Limb (tissue), 2 donors: ENCODE measurements around the gene S100A1.

Experiments used
- DNase-seq, 2 donors: peaks; one replicate each; pipeline ENCODE4 v3.0.0-alpha.2; 2016; ENCODE audit errors: extremely low spot score in 2 of 2

The S100A1 gene

DNA sequence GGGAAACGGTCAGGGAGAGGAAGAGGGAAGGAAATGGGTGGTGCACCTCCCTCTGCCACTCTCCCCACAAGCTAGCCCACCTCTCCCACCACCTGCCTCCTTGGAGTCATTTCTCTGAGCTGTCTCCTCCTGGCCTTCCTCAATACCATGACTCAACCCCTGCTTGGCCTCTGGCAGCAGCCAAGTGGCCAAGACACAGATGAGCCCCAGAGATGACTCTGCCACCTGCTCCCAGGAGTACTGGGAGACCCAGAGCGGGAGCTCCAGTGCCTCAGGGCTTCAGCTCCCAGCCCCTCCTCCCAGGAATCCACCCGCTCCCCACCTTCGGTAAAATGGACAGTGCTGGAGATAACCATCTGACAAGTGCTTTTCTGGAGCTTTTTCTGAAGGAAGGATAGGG lies 17.9 kb upstream of the S100A1 start:
- no peak for DNase-seq

DNA sequence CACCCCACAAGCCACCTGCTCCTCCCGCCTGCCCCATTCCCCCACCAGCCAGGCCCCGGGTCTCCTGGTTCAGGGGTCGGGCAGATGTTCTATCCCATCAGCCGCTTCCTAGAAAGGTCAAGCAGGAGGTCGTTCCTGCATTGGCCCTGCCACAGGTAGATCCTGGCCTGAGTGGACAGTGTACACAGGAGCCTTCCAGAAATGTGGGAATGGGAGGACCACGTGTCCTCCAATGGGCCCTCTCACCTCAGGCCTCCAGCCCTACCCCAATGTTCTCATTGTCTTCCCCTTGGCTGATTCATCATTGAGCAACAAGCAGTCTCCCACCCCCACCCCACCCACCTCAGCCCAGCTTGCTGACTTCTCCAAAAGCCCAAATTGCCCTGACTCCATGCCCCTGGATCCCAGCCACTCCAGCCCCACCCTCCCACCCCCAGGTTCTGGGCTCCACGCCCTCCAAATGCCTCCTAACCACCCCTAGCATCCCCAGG lies 17.4 kb upstream of the S100A1 start:
- DNase-seq: no peak

DNA sequence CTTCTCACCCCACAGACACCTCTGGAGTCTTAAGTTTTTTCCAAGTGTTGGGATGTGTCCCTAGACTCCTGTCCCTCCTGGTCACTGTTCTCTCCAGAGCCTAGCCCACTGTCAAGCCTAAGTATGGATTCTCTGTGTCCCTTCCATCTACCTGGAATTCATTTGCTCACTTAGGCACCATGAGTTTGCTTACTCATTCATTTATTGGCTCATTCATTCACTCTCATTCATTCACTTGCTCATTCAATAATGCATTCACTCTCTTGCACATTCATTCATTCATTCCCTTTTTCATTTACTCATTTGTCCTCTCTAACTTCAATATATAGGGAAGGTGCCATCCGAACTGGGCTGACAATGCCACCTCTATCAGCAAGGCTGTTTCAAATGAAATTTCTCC lies 16.9 kb upstream of the S100A1 start:
- no peak for DNase-seq

DNA sequence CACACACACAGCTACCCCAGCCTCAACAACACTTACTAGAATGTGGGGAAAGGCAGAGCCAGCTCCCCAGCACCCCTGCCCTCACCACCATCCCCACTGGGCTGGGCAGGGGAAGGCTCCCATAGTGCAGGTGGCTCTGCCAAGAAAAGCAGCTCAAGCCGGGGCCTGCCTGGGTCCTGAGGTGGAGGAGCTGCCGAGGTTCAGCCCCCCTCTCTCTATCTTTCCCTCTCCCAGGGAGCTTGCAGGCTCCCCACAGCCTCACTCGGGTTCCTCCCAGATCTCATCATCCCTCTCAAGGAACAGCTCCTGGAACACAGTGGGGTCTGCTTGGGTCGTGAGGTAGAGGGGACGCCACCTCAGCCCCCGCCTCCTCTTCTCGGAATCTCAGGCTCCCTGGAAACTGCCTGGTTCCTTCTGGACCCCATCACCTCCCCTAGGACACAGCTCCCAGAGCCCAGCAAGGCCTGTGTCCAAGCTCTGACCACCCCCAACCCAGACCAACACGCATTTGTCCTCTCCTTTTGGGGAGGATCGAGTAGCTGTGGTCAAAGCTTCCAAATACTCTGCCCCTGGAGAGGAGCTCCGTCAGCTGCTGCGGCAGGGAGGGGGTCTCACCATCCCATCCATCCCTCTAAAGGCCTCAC lies 16.0 kb upstream of the S100A1 start:
- DNase-seq: no peak

DNA sequence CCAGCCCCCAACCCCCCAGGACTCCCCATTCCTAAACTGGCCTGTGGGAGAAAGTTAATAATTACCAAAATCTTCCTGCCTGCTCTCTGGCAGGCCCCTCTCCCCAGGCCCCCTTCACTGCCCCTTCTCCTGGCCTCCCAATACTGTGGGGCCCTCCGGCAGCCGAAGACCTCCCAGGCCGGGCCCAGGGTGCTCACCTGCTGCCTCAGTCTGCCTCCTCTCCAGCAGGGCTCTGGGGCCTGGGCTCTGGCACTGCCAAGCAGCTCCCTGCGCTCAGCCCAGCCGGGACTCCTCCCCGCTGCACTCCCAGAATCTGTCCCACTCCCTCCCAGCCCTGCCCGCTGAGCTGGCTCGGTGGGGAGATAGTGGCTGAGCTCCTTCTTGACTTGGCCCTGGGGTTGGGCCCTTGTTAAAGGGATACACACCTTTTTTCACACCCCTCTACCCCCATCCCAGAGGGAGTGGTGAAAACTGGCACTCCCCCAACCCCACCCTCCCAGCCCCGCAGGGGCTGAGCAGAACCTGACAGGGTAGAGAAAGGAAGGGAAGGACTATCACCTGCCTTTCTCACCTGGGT lies 15.4 kb upstream of the S100A1 start, which contains the start of gene S100A16:
TSS of gene S100A16 (minus strand) at position 383 of the 577 bp plus-strand sequence. CDS start 4,986 bp downstream, outside the sequence.
- DNase-seq: peak in 1 of 2 donors; percentile 22

DNA sequence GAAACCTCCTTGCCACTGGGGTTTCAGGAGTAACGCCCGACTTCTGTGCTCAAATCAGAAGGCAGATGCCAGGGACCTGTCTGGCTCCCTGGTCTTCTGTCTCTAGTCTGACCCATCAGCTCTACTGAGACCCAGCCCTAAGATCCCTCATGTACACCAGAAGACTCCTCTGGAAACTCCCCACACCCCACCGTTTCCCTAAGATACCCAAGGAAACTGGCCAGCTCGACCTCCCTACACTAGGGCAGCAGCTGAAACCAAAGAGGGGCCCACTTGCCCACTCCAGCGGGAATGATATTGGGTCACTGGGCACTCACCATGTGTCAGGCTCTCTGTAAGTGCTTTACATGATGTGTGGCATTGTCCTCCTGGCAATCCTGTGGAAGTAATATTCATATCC lies 14.8 kb upstream of the S100A1 start:
- no peak for DNase-seq

DNA sequence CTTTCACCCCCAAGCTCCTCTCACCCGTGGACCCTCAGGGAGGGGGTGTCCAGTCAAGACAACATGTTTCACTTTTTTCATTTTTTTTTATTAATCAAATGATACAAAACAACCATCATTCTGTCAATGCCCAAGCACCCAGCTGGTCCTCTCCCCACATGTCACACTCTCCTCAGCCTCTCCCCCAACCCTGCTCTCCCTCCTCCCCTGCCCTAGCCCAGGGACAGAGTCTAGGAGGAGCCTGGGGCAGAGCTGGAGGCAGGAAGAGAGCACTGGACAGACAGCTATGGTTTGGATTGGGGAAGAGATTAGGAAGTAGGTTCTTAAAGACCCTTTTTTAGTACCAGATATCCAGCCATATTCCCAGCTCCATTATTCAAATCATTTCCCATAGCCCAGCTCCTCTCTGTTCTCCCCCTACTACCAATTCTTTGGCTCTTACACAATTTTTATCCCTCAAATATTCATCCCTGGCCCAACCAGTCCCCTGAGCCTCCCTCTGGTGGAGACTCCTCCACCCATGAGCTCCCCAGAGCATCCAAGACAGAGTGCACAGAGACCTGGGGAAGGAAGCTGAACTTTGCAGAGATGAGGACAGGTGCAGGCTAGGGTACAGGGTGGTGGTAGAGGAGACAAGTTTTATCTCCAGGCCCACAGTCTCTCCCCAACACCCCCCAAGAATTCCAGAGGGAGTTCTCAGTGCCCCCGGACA lies 13.9 kb upstream of the S100A1 start:
- no peak for DNase-seq

DNA sequence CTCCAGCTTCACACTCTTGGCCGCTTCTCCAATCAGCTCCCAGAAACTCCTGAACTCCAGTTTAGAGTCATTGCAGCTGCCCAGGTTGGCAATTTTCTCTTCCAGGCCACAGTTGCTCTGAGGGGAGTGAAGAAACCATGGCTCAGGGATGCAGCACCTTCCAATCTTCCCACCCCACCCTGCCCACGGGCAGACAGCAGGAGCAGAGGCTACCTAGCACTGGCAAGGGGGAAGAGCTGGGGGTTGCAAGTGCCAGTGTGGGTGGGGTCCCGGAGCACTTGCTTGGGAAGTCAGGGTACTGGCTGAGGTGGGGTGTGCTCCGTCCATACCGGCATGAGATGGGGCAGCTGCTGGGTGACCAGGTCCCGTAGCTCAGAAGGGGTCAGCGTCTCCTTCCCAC lies 13.3 kb upstream of the S100A1 start:
- no peak for DNase-seq

DNA sequence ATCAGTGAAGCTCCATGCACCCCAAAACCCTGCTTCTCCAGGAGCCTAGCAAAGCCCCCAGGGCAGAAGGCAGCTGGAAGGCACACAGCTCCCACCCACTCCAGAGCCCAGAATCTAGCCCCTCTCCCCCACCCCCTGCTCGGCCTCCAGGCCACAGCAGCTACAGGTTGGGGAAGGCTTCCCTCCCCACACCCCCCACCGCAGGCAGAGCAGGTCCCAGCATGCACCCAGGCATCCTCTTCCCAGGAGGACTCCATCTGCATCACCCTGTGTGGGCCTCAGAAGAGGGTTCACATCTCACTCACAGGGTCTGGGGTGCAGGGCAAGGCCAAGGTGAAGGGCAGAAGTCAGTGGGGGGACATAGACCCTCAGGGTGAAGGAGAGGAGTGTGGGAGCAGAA lies 12.8 kb upstream of the S100A1 start:
- DNase-seq: no peak

DNA sequence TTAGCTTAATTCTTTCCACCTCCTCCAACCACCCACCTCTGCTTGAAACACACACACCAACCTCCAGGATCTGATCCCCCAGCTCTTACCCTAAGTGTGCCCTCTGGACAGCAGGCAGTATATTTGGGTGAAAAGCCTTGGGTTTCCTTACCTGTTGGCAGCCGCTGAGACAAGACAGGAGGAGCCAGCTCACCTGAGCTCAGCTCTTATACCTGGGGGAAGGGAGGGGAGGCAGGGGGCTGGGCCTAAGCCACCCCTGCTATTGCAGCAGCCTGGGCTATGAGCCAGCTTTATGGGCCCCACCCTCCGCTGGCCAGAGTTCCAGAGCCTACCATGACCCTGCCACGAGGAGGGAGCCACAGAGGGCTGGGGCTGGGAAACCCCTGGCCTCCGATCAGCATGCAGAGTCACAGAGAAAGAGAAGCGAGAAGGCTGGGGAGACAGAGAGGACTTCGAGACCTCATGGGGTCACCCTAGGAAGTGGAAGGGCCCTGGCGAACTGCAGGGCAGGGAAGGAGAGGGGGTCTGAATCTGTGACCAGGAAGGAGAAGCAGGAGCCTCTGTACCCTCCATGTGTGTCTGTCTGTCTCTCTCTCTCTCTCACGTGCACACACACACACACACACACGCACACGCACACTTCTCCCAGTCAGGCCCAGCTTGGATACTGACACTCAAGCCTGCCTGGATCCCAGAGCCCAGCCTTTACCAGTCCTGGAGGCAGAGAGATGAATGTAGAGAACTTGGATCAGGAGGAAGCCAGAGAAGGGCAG lies 11.9 kb upstream of the S100A1 start, which contains the start of gene S100A14:
TSS of gene S100A14 (minus strand) at position 182 of the 773 bp plus-strand sequence. CDS start 467 bp downstream, outside the sequence.
- DNase-seq: no peak

DNA sequence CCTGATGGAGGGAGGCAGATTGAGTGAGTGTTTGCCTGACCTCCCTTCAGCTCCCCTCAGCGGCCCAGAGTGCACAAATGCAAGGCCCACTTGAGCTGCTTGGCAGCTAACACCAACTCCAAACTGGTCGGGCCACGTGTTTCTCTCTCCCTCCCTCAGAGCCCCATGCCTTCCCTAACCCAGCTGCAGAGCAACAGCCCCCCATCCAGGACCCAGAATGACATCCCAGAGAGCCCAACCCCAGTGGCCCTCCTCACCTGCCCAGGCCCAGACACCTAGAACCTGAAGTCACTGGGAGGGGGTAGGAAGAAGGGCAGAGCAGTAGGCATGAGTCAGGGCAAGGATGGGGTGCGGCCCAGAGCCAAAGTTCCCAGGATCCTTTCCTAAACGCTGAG lies 11.3 kb upstream of the S100A1 start:
- no peak for DNase-seq

DNA sequence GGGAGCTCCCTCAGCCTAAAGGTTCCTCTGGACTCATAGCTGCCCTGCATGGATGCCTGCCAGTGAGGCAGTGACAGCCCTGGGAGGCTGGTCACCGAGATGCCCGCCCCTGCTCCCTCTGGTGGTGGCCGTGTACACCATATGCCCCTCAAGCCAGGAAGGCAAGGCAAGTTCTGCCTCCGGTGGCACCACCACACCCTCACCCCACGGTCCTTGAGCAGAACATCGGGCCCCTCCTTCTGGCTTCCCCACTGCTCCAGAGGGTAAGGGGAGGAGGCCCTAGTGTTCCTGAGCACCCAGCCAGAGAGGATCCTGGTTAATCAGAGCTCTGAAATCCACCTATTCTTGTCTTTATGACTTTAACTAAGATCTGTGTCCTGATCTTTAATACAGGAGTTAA lies 10.6 kb upstream of the S100A1 start:
- DNase-seq: peak in 1 of 2 donors; percentile 79

DNA sequence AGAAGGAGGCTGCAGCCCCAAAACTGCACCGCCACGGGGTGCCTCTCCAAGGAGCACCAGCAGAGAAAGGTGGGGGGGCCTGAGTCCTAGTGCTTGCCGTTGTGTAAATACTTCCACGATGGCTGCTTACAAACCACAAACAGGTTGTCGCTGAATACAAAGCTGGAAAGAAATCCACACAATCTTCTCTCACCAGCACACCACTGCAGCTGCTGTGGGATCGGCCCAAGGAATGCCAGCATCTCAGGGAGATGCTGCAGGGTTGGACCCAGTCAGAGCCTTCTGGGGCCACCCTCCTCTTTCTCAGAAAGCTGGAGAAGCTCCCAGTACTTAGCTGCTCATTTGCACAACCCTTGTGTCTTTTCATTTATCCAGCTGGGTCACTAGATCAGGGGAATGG lies 9.1 kb upstream of the S100A1 start:
- no peak for DNase-seq

DNA sequence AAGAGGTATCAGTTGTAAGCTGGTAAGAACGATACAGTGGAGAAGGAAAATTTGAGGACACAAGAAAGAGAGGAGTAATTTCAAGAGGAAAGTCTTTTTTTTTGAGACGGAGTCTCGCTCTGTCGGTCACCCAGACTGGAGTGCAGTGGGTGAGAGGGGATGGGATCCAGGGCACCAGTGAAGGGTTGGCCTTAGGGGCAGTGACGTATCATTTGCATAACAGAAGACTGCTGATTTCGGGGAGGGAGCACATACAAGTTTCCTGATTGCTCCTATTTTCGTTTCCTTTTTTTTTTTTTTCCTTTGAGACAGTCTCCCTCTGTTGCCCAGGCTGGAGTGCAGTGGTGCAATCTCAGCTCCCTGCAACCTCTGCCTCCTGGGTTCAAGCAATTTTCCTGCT lies 5.1 kb upstream of the S100A1 start:
- DNase-seq: no peak

DNA sequence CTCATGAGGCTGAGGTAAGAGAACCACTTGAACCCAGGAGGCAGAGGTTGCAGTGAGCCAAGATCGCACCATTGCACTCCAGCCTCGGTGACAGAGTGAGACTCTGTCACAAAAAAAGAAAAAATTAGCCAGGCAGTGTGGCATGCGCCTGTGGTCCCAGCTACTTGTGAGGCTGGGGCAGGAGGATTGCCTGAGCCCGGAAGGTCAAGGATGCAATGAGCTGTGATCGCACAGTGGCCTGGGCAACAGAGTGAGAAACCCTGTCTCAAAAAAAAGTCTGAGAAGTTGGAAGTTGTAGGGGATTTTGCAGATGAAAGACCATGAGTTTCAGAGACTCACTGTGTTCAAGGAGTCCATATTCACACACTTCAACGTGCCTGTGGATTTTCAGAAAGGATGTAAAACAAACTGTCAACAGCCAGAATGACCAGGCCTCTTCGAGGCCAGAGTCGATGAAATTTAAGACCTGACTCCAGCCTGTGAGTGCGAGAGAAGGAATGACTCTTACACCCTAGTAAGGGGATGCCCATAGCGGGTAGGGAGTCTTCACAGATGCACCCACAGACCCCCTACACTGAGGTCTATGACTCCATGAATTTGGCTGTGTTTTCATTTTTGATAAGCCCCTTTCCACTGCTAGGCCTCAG lies 3.1 kb upstream of the S100A1 start:
- no peak for DNase-seq

DNA sequence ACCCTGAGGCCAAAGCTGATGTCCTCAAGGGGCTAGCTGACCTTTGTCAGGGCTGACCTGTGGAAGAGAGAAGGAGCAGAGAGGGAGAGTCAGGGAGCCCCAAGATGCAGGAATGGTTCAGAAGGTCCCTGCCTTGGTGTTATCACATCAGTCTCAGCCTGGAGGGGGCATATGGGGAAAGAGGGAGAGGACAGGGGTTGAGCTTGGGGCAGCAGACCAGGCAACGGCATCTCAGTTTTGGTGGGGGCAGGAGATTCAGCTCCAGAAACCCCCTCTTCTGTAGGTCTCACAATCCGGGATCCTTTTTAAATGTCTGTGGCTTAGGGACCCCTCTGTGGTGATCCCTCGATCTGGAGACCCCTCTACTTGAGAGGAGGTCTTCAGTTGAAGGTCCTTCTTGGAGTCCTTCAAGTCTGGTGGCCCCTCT lies 1.7 kb upstream of the S100A1 start:
- DNase-seq: no peak

DNA sequence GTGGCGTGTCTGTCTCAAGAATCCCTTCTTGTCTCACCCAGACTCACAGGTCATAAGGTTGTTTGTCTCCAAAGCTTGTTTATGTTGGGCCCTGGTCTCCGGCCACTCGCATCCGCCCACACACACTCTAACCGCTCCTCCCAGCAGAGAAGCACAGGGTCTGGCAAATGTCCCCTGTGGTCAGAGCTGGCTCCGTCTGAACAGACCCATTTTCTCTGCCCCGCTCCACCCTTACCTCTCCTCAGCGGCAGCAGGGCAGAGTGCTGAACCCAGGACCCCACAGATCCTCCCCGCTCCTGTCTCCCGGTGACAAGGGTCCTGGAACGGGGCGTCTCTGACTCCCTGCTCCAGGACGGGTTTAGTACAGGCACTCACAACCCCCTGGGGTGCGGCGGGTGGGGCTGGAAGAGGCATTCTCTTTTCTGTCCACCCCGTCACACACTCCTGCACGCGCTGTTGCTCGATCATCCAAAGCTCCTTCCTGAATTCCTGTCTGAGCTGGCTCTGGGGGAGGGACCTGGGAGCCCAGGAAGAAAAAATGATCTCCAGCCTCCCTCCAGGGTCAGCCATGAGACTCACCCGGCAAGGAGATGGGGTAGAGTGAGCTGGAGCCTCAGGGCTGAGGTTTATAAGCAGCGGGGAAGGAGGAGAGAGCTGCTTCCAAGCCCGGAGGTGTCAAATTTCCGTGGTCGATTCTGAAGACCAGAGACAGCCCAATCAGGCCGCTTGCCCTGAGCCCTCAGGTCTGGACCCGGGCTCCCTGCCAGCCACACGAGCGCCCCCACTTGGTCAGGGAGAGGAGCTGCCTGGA lies 1.1 kb upstream of the S100A1 start, which contains the start of gene S100A13:
TSS of gene S100A13 (minus strand) at position 602 of the 811 bp plus-strand sequence. CDS start 1,033 bp downstream, outside the sequence.
- DNase-seq: peak; percentile 83 to 86

DNA sequence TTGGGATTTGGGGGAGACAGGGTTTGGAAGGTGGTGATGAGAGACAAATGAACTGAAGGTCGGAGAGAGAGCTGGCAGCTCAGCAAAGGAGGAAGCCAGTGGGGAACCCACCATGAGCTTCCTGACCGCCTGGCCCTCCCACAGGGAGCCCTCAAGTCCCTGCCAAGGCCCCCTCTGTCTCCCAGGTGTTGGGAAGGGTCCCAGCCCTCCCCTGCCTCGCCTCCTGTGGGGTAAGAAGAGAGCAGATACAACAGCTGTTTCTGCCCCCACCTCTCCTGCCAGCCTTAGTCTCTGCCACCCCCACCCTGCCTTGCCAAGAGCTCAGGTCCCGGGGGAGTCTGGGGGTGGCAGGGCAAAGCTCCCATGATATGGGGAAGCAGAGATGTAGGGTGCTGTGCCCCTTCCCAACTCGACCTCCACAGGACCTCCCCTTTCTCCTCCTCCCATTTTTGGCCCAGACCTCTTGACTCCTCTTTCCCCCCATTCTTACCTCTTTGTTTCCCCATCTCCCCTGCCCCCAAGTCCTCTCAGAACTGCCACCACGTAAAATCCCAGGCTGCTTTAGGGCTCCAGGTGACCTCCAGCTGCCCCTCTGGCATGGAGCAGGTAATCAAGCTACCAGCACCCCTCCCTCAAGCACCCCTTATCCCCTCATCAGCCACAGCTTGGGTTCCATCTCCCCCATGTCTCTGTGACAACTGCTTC lies 556 bp downstream of the S100A1 start:
- DNase-seq: no peak

DNA sequence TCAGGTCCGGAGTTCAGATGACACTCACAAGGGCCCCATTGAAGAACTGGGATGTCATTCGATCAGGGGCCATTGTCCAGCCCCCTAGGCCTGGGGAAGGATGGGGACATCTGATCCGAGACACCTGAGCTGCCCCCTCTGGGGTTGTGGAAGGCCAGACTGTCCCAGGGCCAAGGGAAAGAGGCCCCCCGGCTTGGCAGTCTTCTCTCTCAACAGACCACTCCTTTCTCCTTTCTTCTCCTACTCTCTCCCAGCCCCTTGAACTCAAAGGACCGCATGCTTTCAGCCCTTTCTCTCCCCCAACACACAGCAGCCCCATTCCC lies 1.1 kb downstream of the S100A1 start:
- DNase-seq: no peak

DNA sequence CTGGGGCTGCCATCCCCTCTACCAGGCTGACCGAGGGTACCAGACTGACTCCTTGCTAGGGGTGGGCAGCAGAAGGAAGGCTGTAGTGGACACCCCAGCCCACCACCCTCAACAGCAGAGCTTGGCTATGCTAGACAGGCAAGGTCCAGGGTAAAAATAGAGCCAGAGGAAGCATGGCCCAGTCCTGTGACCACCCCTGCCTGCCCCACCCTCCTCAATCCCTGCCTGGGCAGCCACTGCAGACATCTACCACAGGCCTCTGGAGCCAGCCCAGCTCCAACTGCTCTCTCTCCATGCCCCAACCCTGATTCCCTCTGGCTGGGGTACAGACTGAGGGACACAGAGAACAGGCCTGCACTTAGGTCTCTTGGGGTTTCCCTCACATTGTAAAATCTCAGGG lies 1.7 kb downstream of the S100A1 start:
- no peak for DNase-seq
